Measurements from ENCODE around the gene PIWIL1.

Gene PIWIL1

DNA sequence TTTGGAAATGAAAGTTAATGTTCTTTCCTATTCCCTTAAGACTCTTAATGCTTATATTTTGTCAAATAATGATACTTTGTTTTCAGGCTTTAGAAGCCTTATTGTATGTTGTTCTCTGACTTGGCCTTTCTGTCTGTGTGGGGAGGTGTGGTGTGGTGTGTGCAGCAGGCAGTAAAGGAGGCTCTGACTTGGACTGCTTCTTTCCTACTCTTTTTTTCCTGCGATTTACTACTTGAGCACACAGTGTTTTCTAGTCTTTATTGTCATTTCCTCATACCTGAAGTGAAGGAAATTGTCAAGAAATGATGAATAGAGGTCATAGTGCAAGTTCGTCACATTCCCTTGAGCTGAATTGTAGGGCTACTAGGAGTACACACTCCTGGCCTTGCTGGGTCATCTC, 26.9 kb downstream of the PIWIL1 start:
- TF ChIP-seq, protein P1, sequence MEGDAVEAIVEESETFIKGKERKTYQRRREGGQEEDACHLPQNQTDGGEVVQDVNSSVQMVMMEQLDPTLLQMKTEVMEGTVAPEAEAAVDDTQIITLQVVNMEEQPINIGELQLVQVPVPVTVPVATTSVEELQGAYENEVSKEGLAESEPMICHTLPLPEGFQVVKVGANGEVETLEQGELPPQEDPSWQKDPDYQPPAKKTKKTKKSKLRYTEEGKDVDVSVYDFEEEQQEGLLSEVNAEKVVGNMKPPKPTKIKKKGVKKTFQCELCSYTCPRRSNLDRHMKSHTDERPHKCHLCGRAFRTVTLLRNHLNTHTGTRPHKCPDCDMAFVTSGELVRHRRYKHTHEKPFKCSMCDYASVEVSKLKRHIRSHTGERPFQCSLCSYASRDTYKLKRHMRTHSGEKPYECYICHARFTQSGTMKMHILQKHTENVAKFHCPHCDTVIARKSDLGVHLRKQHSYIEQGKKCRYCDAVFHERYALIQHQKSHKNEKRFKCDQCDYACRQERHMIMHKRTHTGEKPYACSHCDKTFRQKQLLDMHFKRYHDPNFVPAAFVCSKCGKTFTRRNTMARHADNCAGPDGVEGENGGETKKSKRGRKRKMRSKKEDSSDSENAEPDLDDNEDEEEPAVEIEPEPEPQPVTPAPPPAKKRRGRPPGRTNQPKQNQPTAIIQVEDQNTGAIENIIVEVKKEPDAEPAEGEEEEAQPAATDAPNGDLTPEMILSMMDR (IDR thresholded peaks at IDR 0.05) = no peak

GRCh38 chr12:130366159-130366558, 28.5 kb downstream of the PIWIL1 start:
- TF ChIP-seq, protein P1 (IDR thresholded peaks at IDR 0.05) = no peak

DNA sequence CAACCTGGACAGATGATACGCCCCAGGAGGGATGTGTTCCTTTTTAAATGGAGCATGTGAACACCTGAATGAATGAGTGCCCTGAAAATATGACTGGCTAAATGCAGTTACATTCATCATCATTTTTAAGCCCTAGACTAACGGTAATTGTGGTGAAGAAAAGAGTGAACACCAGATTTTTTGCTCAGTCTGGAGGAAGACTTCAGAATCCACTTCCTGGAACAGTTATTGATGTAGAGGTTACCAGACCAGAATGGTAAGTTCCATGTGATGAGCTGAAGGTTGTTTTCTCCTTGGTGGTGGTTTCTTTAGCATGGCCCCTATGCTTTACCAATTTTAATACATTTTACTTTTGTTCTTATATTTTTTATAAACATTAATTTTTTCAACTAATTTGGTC, 29.3 kb downstream of the PIWIL1 start:
- TF ChIP-seq, protein P1 (IDR thresholded peaks at IDR 0.05) = no peak

- TF ChIP-seq, protein P1 (IDR thresholded peaks at IDR 0.05) = no peak
Measured at GRCh38 chr12:130367523-130367922, 29.8 kb downstream of the PIWIL1 start.

- TF ChIP-seq, protein P1 (IDR thresholded peaks at IDR 0.05) = no peak
Measured at GRCh38 chr12:130369816-130370215, 32.1 kb downstream of the PIWIL1 start.

DNA sequence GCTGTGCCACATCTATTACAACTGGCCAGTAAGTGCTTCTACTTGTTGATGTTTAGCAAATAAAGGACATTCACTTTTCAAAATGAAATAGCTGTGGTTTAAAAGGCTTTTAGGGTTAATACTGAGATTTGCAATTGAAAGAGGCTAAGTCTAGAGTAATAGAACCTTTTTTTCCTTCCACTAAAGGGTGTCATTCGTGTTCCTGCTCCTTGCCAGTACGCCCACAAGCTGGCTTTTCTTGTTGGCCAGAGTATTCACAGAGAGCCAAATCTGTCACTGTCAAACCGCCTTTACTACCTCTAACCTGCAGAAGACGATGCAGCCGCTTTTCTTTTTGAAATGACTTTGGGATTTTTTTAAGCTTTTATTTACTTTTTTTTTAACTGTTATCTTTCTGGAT, 33.6 kb downstream of the PIWIL1 start:
- TF ChIP-seq, protein P1 (IDR thresholded peaks at IDR 0.05) = no peak

- TF ChIP-seq, protein P1 (IDR thresholded peaks at IDR 0.05) = no peak
Measured at GRCh38 chr12:130372936-130373335, 35.2 kb downstream of the PIWIL1 start.

DNA sequence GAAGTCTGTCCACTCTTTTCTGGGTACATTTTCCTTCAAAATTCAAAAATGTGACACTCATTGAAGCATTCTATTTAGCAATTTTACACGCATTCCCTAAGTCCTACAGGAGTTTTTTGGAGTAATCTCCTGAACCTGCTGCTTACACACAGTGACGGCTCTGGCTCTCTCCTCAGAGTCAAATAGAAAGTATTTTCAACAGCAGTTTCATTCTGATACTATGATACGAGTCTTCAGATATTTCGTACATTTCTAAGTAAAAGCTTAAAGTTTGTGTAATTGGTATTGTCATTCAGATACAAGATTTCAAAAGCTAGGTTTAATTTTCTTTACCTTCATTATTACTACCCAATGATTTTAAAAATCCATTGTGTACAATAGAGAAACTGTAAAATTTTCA, 36.4 kb downstream of the PIWIL1 start:
- TF ChIP-seq, protein P1 (IDR thresholded peaks at IDR 0.05) = no peak
